Tibial artery (tissue), 4 donors: Measurements from ENCODE around the gene EXOC3L4.

Source experiments
- DNase-seq, 2 donors: peaks; one replicate each; pipeline ENCODE4 v3.0.0-alpha.2; 2019
- H3K27ac ChIP-seq, 2 donors: fragments of 200-600 bp; sonication (generic) in 1 of 2; 1 replicate in 1 of 2; 2 replicates in 1 of 2; pipeline ENCODE4 v1.5.1; 2018 to 2019; ENCODE audit warnings: mild to moderate bottlenecking in 1 of 2
- H3K27me3 ChIP-seq, 2 donors: fragments of 200-600 bp; sonication (generic) in 1 of 2; one replicate each; pipeline versions ENCODE4 v1.5.1 to v1.6.0; 2016 to 2019
- H3K36me3 ChIP-seq, 3 donors: fragments of 200-600 bp; sonication (generic) in 2 of 3; one replicate each; pipeline ENCODE4 v1.5.1; 2016 to 2019; ENCODE audit warnings: mild to moderate bottlenecking in 2 of 3
- H3K4me1 ChIP-seq, 4 donors: fragments of 200-600 bp; sonication (generic) in 2 of 4; 1 replicate in 3 of 4; 2 replicates in 1 of 4; pipeline ENCODE4 v1.5.1; 2016 to 2019
- H3K4me3 ChIP-seq, 2 donors: fragments of 200-600 bp; sonication (generic) in 1 of 2; 1 replicate in 1 of 2; 2 replicates in 1 of 2; pipeline ENCODE4 v1.5.1; 2018 to 2019; ENCODE audit warnings: mild to moderate bottlenecking in 2 of 2
- H3K9me3 ChIP-seq, 3 donors: fragments of 200-600 bp; sonication (generic) in 1 of 3; one replicate each; pipeline ENCODE4 v1.5.1; 2016 to 2019
- CTCF ChIP-seq, 2 experiments: fragments of 200-600 bp in 1 of 2; fragments of 450-650 bp in 1 of 2; IDR thresholded peaks; one replicate each; pipeline ENCODE4 v1.5.1; 2017 to 2019; ENCODE audit warnings: antibody characterized with exemption in 2 of 2, mild to moderate bottlenecking in 1 of 2, moderate library complexity in 1 of 2
- intact Hi-C: fragments of 100-400 bp; cut with DNase I; formaldehyde crosslinking; loops from one replicate; pipeline ENCODE4 v1.15.0; 2023; ENCODE audit warnings: low total_unique reads

The EXOC3L4 gene

GRCh38 chr14:103072595-103073366 is 21.7 kb upstream of the EXOC3L4 start:
- DNase-seq: no peak
- H3K4me3 ChIP-seq: no peak overlapping the region
- peaks cover 0 to 4% of the 10 kb centered on the region in 2 donors for H3K27me3 ChIP-seq
- no peaks in the 10 kb centered on the region for H3K36me3 ChIP-seq
- TF ChIP-seq CTCF (IDR thresholded peaks at IDR 0.05): no peak
- intact Hi-C loops: no loop called here
- no peaks in the 10 kb centered on the region for H3K9me3 ChIP-seq
- no peak overlapping the region for H3K27ac ChIP-seq
- H3K4me1 ChIP-seq: peaks cover 0 to 15% (median 10%) of the 10 kb centered on the region in 4 donors

- no peak for DNase-seq
- intact Hi-C loops: no loop called here
- Histone ChIP-seq H3K9me3 (no peaks in the 10 kb centered on the region), H3K27me3 (peaks cover 0 to 4% of the 10 kb centered on the region in 2 donors), H3K36me3 (no peaks in the 10 kb centered on the region), H3K27ac (no peak overlapping the region), H3K4me1 (peaks cover 0 to 15% (median 10%) of the 10 kb centered on the region in 4 donors), H3K4me3 (no peak overlapping the region)
- TF ChIP-seq CTCF (IDR thresholded peaks at IDR 0.05): no peak
These were observed 21.1 kb upstream of the EXOC3L4 start for GRCh38 chr14:103073367-103073875.

GRCh38 chr14:103073876-103074728 is 20.4 kb upstream of the EXOC3L4 start:
- Histone ChIP-seq H3K27ac (peak overlapping the region in 1 of 2 donors; percentile 6), H3K9me3 (no peaks in the 10 kb centered on the region), H3K4me1 (peaks cover 0 to 15% (median 10%) of the 10 kb centered on the region in 4 donors), H3K27me3 (peaks cover 0 to 4% of the 10 kb centered on the region in 2 donors), H3K36me3 (no peaks in the 10 kb centered on the region), H3K4me3 (no peak overlapping the region)
- no peak for TF ChIP-seq CTCF (IDR thresholded peaks at IDR 0.05)
- DNase-seq: no peak
- intact Hi-C loops: no loop called here

GRCh38 chr14:103074729-103075367 is 19.7 kb upstream of the EXOC3L4 start:
- intact Hi-C loops: no loop called here
- H3K27ac ChIP-seq: peak overlapping the region; percentile 59 to 61
- no peaks in the 10 kb centered on the region for H3K36me3 ChIP-seq
- TF ChIP-seq CTCF (IDR thresholded peaks at IDR 0.05): no peak
- no peaks in the 10 kb centered on the region for H3K9me3 ChIP-seq
- peaks cover 0 to 15% (median 10%) of the 10 kb centered on the region in 4 donors for H3K4me1 ChIP-seq
- H3K4me3 ChIP-seq: peak overlapping the region; percentile 48 to 52
- peaks cover 0 to 9% of the 10 kb centered on the region in 2 donors for H3K27me3 ChIP-seq
- peak; percentile 58 to 78 for DNase-seq

GRCh38 chr14:103078420-103078749 is 16.1 kb upstream of the EXOC3L4 start:
- peak; percentile 56 to 59 for TF ChIP-seq CTCF (IDR thresholded peaks at IDR 0.05)
- peaks cover 0 to 31% of the 10 kb centered on the region in 2 donors for H3K27me3 ChIP-seq
- H3K9me3 ChIP-seq: no peaks in the 10 kb centered on the region
- H3K27ac ChIP-seq: no peak overlapping the region
- no peaks in the 10 kb centered on the region for H3K36me3 ChIP-seq
- peak; percentile 79 to 83 for DNase-seq
- H3K4me3 ChIP-seq: no peak overlapping the region
- intact Hi-C loops: no loop called here
- peaks cover 0 to 15% (median 10%) of the 10 kb centered on the region in 4 donors for H3K4me1 ChIP-seq
